ENCODE measurements around the gene EPS8L1. TPM values are rescaled to one million over a fixed set of nuclear protein-coding genes. Genes with fewer than 3 reads are reported as not detected.
"Not testable (repeated sequence)": the region's sequence is repeated elsewhere in the genome, so short reads cannot be mapped to it uniquely, and the experiment has no call there.

The EPS8L1 gene
- total RNA-seq, 6 donors from 2014 or later = 30.2 to 55.7 (median 43.3) TPM

GRCh38 chr19:55050749-55051532, 24.7 kb upstream of the EPS8L1 start:
- no peak overlapping the region for H3K27ac ChIP-seq
- no peaks in the 10 kb centered on the region for H3K27me3 ChIP-seq
- H3K36me3 ChIP-seq = peaks cover 33 to 86% (median 69%) of the 10 kb centered on the region in 4 donors
- H3K4me3 ChIP-seq = no peak overlapping the region
- TF ChIP-seq POLR2A (IDR thresholded peaks at IDR 0.05) (no peak), CTCF (IDR thresholded peaks at IDR 0.05) (no peak), POLR2AphosphoS5 (IDR thresholded peaks at IDR 0.05) (no peak), EP300 (IDR thresholded peaks at IDR 0.05) (no peak)
- no peaks in the 10 kb centered on the region for H3K4me1 ChIP-seq
- no peak for DNase-seq
- WGBS, 2 donors = 95 to 96% methylated on average over 25 of the region's 25 CpGs
- no peak for ATAC-seq (ENCODE audit: low FRiP score in 2 of 2)
- H3K9me3 ChIP-seq = no peaks in the 10 kb centered on the region

GRCh38 chr19:55053735-55054134, 21.9 kb upstream of the EPS8L1 start:
- no peaks in the 10 kb centered on the region for H3K9me3 ChIP-seq
- 95 to 98% methylated on average over 7 of the region's 7 CpGs for WGBS, 2 donors
- H3K36me3 ChIP-seq = peaks cover 14 to 86% (median 66%) of the 10 kb centered on the region in 4 donors
- ATAC-seq (ENCODE audit: low FRiP score in 2 of 2) = peak in 1 of 2 donors; percentile 45
- H3K4me1 ChIP-seq = no peaks in the 10 kb centered on the region
- no peak overlapping the region for H3K4me3 ChIP-seq
- TF ChIP-seq POLR2AphosphoS5 (IDR thresholded peaks at IDR 0.05) (no peak), POLR2A (IDR thresholded peaks at IDR 0.05) (no peak), CTCF (IDR thresholded peaks at IDR 0.05) (no peak), EP300 (IDR thresholded peaks at IDR 0.05) (no peak)
- H3K27ac ChIP-seq = no peak overlapping the region
- H3K27me3 ChIP-seq = no peaks in the 10 kb centered on the region
- DNase-seq = no peak

- 98 to 99% methylated on average over 9 of the region's 9 CpGs for WGBS, 2 donors
- H3K27ac ChIP-seq = no peak overlapping the region
- H3K9me3 ChIP-seq = no peaks in the 10 kb centered on the region
- no peak overlapping the region for H3K4me3 ChIP-seq
- TF ChIP-seq POLR2A (IDR thresholded peaks at IDR 0.05) (no peak), CTCF (IDR thresholded peaks at IDR 0.05) (no peak), EP300 (IDR thresholded peaks at IDR 0.05) (no peak), POLR2AphosphoS5 (IDR thresholded peaks at IDR 0.05) (no peak)
- H3K27me3 ChIP-seq = no peaks in the 10 kb centered on the region
- peaks cover 14 to 70% (median 54%) of the 10 kb centered on the region in 4 donors for H3K36me3 ChIP-seq
- DNase-seq = no peak
- peaks cover under 1 to 4% (median 2%) of the 10 kb centered on the region in 4 donors for H3K4me1 ChIP-seq
- ATAC-seq (ENCODE audit: low FRiP score in 2 of 2) = no peak
These were observed 18.8 kb upstream of the EPS8L1 start for GRCh38 chr19:55056827-55057226.

GRCh38 chr19:55058781-55059610, 16.7 kb upstream of the EPS8L1 start:
- ATAC-seq (ENCODE audit: low FRiP score in 2 of 2) (no peak), DNase-seq (no peak)
- Histone ChIP-seq H3K9me3 (no peaks in the 10 kb centered on the region), H3K27ac (no peak overlapping the region), H3K4me3 (no peak overlapping the region), H3K27me3 (no peaks in the 10 kb centered on the region), H3K36me3 (peaks cover 10 to 51% (median 39%) of the 10 kb centered on the region in 4 donors), H3K4me1 (peaks cover 6 to 18% (median 9%) of the 10 kb centered on the region in 4 donors)
- no peak for TF ChIP-seq POLR2AphosphoS5 (IDR thresholded peaks at IDR 0.05)
- no peak for TF ChIP-seq EP300 (IDR thresholded peaks at IDR 0.05)
- TF ChIP-seq POLR2A (IDR thresholded peaks at IDR 0.05) = no peak
- no peak for TF ChIP-seq CTCF (IDR thresholded peaks at IDR 0.05)
- WGBS, 2 donors = 94 to 96% methylated on average over 22 to 23 of the region's 23 CpGs

GRCh38 chr19:55060287-55060686, 15.4 kb upstream of the EPS8L1 start:
- whole genome bisulfite sequencing, 2 donors = 89 to 91% methylated on average over 9 of the region's 9 CpGs
- not testable (repeated sequence) for ATAC-seq (ENCODE audit: low FRiP score in 2 of 2); H3K27ac ChIP-seq; H3K9me3 ChIP-seq; H3K4me3 ChIP-seq; H3K27me3 ChIP-seq; DNase-seq
- H3K36me3 ChIP-seq = peaks cover 4 to 38% (median 30%) of the 10 kb centered on the region in 4 donors
- H3K4me1 ChIP-seq = peaks cover 6 to 18% (median 9%) of the 10 kb centered on the region in 4 donors
